Measurements from ENCODE around the gene FAM200B.
A peak's percentile ranks its signal among the peaks of the same experiment; 100 is the strongest.

The FAM200B gene

GRCh38 chr4:15676039-15676438 lies 5.6 kb upstream of the FAM200B start:
- Mint-ChIP-seq H3K27me3 (ENCODE audit: low read depth) (no peaks in the 10 kb centered on the region), H3K4me3 (no peak overlapping the region), H3K36me3 (ENCODE audit: low read depth) (peaks cover 32% of the 10 kb centered on the region), H3K9me3 (no peaks in the 10 kb centered on the region), H3K4me1 (ENCODE audit: low read depth) (peaks cover 41% of the 10 kb centered on the region), H3K27ac (no peak overlapping the region)
- DNase-seq (ENCODE audit: low spot score) = no peak

- H3K27me3 Mint-ChIP-seq (ENCODE audit: low read depth) = no peaks in the 10 kb centered on the region
- peaks cover 35% of the 10 kb centered on the region for H3K4me1 Mint-ChIP-seq (ENCODE audit: low read depth)
- peaks cover 27% of the 10 kb centered on the region for H3K36me3 Mint-ChIP-seq (ENCODE audit: low read depth)
- H3K4me3 Mint-ChIP-seq = no peak overlapping the region
- no peak for DNase-seq (ENCODE audit: low spot score)
- no peaks in the 10 kb centered on the region for H3K9me3 Mint-ChIP-seq
- H3K27ac Mint-ChIP-seq = no peak overlapping the region
Measured at GRCh38 chr4:15676899-15677298, 4.7 kb upstream of the FAM200B start.

- Mint-ChIP-seq H3K27me3 (ENCODE audit: low read depth) (no peaks in the 10 kb centered on the region), H3K4me3 (no peak overlapping the region), H3K9me3 (no peaks in the 10 kb centered on the region), H3K27ac (no peak overlapping the region), H3K36me3 (ENCODE audit: low read depth) (peaks cover 25% of the 10 kb centered on the region), H3K4me1 (ENCODE audit: low read depth) (peaks cover 37% of the 10 kb centered on the region)
- DNase-seq (ENCODE audit: low spot score) = no peak
Measured at GRCh38 chr4:15677507-15677988, 4.1 kb upstream of the FAM200B start.

GRCh38 chr4:15681067-15681371 lies 608 bp upstream of the FAM200B start:
- peak overlapping the region; percentile 96 for H3K4me3 Mint-ChIP-seq
- peaks cover 31% of the 10 kb centered on the region for H3K36me3 Mint-ChIP-seq (ENCODE audit: low read depth)
- no peaks in the 10 kb centered on the region for H3K9me3 Mint-ChIP-seq
- no peak for DNase-seq (ENCODE audit: low spot score)
- no peaks in the 10 kb centered on the region for H3K27me3 Mint-ChIP-seq (ENCODE audit: low read depth)
- peak overlapping the region; percentile 95 for H3K27ac Mint-ChIP-seq
- peaks cover 44% of the 10 kb centered on the region for H3K4me1 Mint-ChIP-seq (ENCODE audit: low read depth)

- Mint-ChIP-seq H3K27ac (peak overlapping the region; percentile 95), H3K27me3 (ENCODE audit: low read depth) (no peaks in the 10 kb centered on the region), H3K36me3 (ENCODE audit: low read depth) (peaks cover 39% of the 10 kb centered on the region), H3K4me1 (ENCODE audit: low read depth) (peaks cover 34% of the 10 kb centered on the region), H3K4me3 (peak overlapping the region; percentile 96), H3K9me3 (no peaks in the 10 kb centered on the region)
- DNase-seq (ENCODE audit: low spot score) = no peak
Measured at GRCh38 chr4:15682242-15683142, 865 bp downstream of the FAM200B start.

GRCh38 chr4:15683143-15683495 lies 1.5 kb downstream of the FAM200B start:
- Mint-ChIP-seq H3K27ac (no peak overlapping the region), H3K27me3 (ENCODE audit: low read depth) (no peaks in the 10 kb centered on the region), H3K4me1 (ENCODE audit: low read depth) (peaks cover 30% of the 10 kb centered on the region), H3K9me3 (no peaks in the 10 kb centered on the region), H3K36me3 (ENCODE audit: low read depth) (peaks cover 39% of the 10 kb centered on the region), H3K4me3 (peak overlapping the region; percentile 96)
- no peak for DNase-seq (ENCODE audit: low spot score)

GRCh38 chr4:15684498-15684897 lies 2.9 kb downstream of the FAM200B start:
- no peaks in the 10 kb centered on the region for H3K27me3 Mint-ChIP-seq (ENCODE audit: low read depth)
- peaks cover 36% of the 10 kb centered on the region for H3K36me3 Mint-ChIP-seq (ENCODE audit: low read depth)
- no peak overlapping the region for H3K27ac Mint-ChIP-seq
- peaks cover 24% of the 10 kb centered on the region for H3K4me1 Mint-ChIP-seq (ENCODE audit: low read depth)
- no peak for DNase-seq (ENCODE audit: low spot score)
- no peak overlapping the region for H3K4me3 Mint-ChIP-seq
- H3K9me3 Mint-ChIP-seq = no peaks in the 10 kb centered on the region

GRCh38 chr4:15688051-15688450 lies 6.4 kb downstream of the FAM200B start:
- Mint-ChIP-seq H3K4me3 (no peak overlapping the region), H3K4me1 (ENCODE audit: low read depth) (peaks cover 11% of the 10 kb centered on the region), H3K9me3 (no peaks in the 10 kb centered on the region), H3K27ac (no peak overlapping the region), H3K36me3 (ENCODE audit: low read depth) (peaks cover 27% of the 10 kb centered on the region), H3K27me3 (ENCODE audit: low read depth) (no peaks in the 10 kb centered on the region)
- DNase-seq (ENCODE audit: low spot score) = no peak

- H3K4me1 Mint-ChIP-seq (ENCODE audit: low read depth) = peaks cover 6% of the 10 kb centered on the region
- no peak for DNase-seq (ENCODE audit: low spot score)
- H3K9me3 Mint-ChIP-seq = no peaks in the 10 kb centered on the region
Measured at GRCh38 chr4:15689540-15689939, 7.9 kb downstream of the FAM200B start.

GRCh38 chr4:15690020-15690809 lies 8.6 kb downstream of the FAM200B start:
- H3K27me3 Mint-ChIP-seq (ENCODE audit: low read depth) = no peaks in the 10 kb centered on the region
- H3K4me3 Mint-ChIP-seq = no peak overlapping the region
- H3K4me1 Mint-ChIP-seq (ENCODE audit: low read depth) = peaks cover 4% of the 10 kb centered on the region
- no peak for DNase-seq (ENCODE audit: low spot score)
- no peak overlapping the region for H3K27ac Mint-ChIP-seq
- H3K36me3 Mint-ChIP-seq (ENCODE audit: low read depth) = peaks cover 22% of the 10 kb centered on the region
- H3K9me3 Mint-ChIP-seq = no peaks in the 10 kb centered on the region

More at GRCh38 chr4:15689540-15689939, 7.9 kb downstream of the FAM200B start:
- no peak overlapping the region for H3K27ac Mint-ChIP-seq
- no peaks in the 10 kb centered on the region for H3K27me3 Mint-ChIP-seq (ENCODE audit: low read depth)
- H3K36me3 Mint-ChIP-seq (ENCODE audit: low read depth) = peaks cover 24% of the 10 kb centered on the region
- H3K4me3 Mint-ChIP-seq = no peak overlapping the region

GRCh38 chr4:15691346-15692135 lies 9.9 kb downstream of the FAM200B start:
- Mint-ChIP-seq H3K9me3 (no peaks in the 10 kb centered on the region), H3K27ac (no peak overlapping the region), H3K4me3 (no peak overlapping the region), H3K36me3 (ENCODE audit: low read depth) (peaks cover 12% of the 10 kb centered on the region), H3K4me1 (ENCODE audit: low read depth) (peaks cover 2% of the 10 kb centered on the region), H3K27me3 (ENCODE audit: low read depth) (no peaks in the 10 kb centered on the region)
- DNase-seq (ENCODE audit: low spot score) = no peak

- Mint-ChIP-seq H3K4me1 (ENCODE audit: low read depth) (peaks cover 8% of the 10 kb centered on the region), H3K36me3 (ENCODE audit: low read depth) (peaks cover 3% of the 10 kb centered on the region), H3K27ac (no peak overlapping the region), H3K4me3 (no peak overlapping the region), H3K9me3 (no peaks in the 10 kb centered on the region), H3K27me3 (ENCODE audit: low read depth) (peaks cover 2% of the 10 kb centered on the region)
- no peak for DNase-seq (ENCODE audit: low spot score)
Measured at GRCh38 chr4:15692602-15693001, 11.0 kb downstream of the FAM200B start.

GRCh38 chr4:15694431-15694830 lies 12.8 kb downstream of the FAM200B start:
- DNase-seq (ENCODE audit: low spot score) = no peak
- Mint-ChIP-seq H3K4me1 (ENCODE audit: low read depth) (peaks cover 8% of the 10 kb centered on the region), H3K36me3 (ENCODE audit: low read depth) (no peaks in the 10 kb centered on the region), H3K9me3 (no peaks in the 10 kb centered on the region), H3K27me3 (ENCODE audit: low read depth) (peaks cover 9% of the 10 kb centered on the region), H3K4me3 (no peak overlapping the region), H3K27ac (no peak overlapping the region)
